Measurements from ENCODE around the gene FARS2. TPM values are rescaled to one million over a fixed set of nuclear protein-coding genes. Genes with fewer than 3 reads are reported as not detected.

The FARS2 gene
- total and polyA plus RNA-seq, 2 of the 13 experiments (the other 11 are each of a cell fraction or from before 2014, with no cell fraction given): 15.4 to 26.0 TPM

- TF ChIP-seq ZNF318 (CRISPR knock-in tag; IDR thresholded peaks at IDR 0.05): no peak
- TF ChIP-seq YEATS4 (CRISPR knock-in tag; IDR thresholded peaks at IDR 0.05; ENCODE audit: borderline replicate concordance): peak; percentile 81
- peak; percentile 86; the same call in 1 of the 2 replicates for TF ChIP-seq MTA1 (CRISPR knock-in tag; IDR thresholded peaks at IDR 0.05; ENCODE audit: borderline replicate concordance)
- no peak; the same call in 1 of the 2 replicates for TF ChIP-seq GMEB1 (CRISPR knock-in tag; IDR thresholded peaks at IDR 0.05; ENCODE audit: borderline replicate concordance)
- 0 out of 2 replicates have a peak, but pooled peaks have one; percentile 20 for TF ChIP-seq SMYD3 (CRISPR knock-in tag; IDR thresholded peaks at IDR 0.05)
- TF ChIP-seq ZNF574 (CRISPR knock-in tag; IDR thresholded peaks at IDR 0.05): peak; percentile 81
- no peak for TF ChIP-seq PHB2 (IDR thresholded peaks at IDR 0.05; ENCODE audit: partially characterized antibody)
- TF ChIP-seq POLR2G (IDR thresholded peaks at IDR 0.05; ENCODE audit: low read depth, low read length): no peak
- no peak for TF ChIP-seq MAFK (conservative IDR thresholded peaks at IDR 0.05 in 1 of 2, IDR thresholded peaks at IDR 0.05 in 1 of 2; ENCODE audit: low read length in 2 of 2)
- TF ChIP-seq, protein P1, sequence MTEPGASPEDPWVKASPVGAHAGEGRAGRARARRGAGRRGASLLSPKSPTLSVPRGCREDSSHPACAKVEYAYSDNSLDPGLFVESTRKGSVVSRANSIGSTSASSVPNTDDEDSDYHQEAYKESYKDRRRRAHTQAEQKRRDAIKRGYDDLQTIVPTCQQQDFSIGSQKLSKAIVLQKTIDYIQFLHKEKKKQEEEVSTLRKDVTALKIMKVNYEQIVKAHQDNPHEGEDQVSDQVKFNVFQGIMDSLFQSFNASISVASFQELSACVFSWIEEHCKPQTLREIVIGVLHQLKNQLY (CRISPR knock-in tag; IDR thresholded peaks at IDR 0.05): peak; percentile 38; the same call in 1 of the 2 replicates
- TF ChIP-seq DPF2 (CRISPR knock-in tag; IDR thresholded peaks at IDR 0.05; ENCODE audit: borderline replicate concordance, low read depth): peak; percentile 82
- TF ChIP-seq, protein P2, sequence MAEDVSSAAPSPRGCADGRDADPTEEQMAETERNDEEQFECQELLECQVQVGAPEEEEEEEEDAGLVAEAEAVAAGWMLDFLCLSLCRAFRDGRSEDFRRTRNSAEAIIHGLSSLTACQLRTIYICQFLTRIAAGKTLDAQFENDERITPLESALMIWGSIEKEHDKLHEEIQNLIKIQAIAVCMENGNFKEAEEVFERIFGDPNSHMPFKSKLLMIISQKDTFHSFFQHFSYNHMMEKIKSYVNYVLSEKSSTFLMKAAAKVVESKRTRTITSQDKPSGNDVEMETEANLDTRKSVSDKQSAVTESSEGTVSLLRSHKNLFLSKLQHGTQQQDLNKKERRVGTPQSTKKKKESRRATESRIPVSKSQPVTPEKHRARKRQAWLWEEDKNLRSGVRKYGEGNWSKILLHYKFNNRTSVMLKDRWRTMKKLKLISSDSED (CRISPR knock-in tag; IDR thresholded peaks at IDR 0.05): no peak
- peak; percentile 65 for TF ChIP-seq XRCC5 (optimal IDR thresholded peaks at IDR 0.05; ENCODE audit: low read length)
These were observed 452.2 kb downstream of the FARS2 start (continued) for GRCh38 chr6:5713519-5713918.

All from HepG2 (cell line).